GM10266 (cell line): ENCODE measurements around the gene SLC25A42.
A peak's percentile ranks its signal among the peaks of the same experiment; 100 is the strongest.

Experiments
- DNase-seq: peaks from one replicate; pipeline ENCODE4 v3.0.0; 2012; ENCODE audit errors: extremely low spot score
- TF ChIP-seq, protein P1 (sequence below): IDR thresholded peaks from 2 replicates; pipeline ENCODE4 v1.5.1; 2012; ENCODE audit warnings: mild to moderate bottlenecking, low read depth; ENCODE audit not compliant: control insufficient read depth, insufficient read depth; ENCODE audit errors: missing control alignments

The SLC25A42 gene

DNA sequence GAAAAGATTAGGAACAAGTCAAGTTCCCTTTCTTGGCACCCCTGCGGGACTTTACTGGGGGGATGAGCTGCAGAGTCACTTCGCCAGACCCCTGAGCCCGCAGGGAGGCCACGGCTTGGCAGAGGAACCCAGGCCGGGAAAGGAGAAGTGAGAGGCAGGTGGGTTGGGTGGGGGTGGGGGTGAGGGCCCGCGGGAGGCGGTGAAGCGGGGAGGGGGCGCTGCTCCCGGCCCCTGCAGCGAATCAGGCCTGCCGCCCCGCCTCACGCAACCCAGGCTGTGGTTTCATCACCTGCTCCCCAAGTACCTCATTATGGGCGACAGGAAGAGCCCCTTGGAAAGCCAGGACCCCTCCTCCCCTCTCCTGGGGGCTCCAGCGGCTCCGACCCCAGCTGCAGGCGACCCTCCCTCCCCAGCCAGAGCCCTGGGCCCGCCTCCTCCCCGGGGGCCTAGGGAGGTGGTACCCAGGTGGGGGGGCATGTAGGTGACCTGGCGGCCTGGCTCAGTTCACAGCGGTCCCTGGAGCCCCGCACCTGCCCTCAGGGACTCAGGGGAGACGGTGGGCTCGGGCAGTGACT lies 96.8 kb downstream of the SLC25A42 start:
- TF ChIP-seq, protein P1, sequence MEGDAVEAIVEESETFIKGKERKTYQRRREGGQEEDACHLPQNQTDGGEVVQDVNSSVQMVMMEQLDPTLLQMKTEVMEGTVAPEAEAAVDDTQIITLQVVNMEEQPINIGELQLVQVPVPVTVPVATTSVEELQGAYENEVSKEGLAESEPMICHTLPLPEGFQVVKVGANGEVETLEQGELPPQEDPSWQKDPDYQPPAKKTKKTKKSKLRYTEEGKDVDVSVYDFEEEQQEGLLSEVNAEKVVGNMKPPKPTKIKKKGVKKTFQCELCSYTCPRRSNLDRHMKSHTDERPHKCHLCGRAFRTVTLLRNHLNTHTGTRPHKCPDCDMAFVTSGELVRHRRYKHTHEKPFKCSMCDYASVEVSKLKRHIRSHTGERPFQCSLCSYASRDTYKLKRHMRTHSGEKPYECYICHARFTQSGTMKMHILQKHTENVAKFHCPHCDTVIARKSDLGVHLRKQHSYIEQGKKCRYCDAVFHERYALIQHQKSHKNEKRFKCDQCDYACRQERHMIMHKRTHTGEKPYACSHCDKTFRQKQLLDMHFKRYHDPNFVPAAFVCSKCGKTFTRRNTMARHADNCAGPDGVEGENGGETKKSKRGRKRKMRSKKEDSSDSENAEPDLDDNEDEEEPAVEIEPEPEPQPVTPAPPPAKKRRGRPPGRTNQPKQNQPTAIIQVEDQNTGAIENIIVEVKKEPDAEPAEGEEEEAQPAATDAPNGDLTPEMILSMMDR, result no peak
- DNase-seq, result peak; percentile 72

DNA sequence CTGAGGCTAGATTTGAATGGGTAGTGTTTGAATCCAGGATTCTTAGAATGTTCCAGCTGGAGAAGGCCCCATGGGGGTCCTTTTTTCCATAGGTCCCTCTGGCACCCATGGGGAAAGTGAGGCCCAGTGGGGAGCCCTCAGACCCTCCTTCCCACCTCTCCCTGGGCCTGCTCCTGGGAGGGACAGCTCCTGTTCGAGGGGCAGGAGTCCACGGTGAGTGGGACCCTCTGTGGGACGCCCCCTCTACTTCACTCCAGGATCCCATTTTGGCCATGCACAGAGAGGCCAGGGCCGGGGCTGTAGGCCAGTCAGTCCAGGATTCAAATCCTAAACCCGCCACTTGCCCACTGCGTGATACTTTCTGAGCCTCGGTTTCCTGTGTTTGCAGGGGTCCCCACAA lies 98.7 kb downstream of the SLC25A42 start:
- DNase-seq, result no peak

More for the DNA sequence above, 98.7 kb downstream of the SLC25A42 start:
- TF ChIP-seq, protein P1, result no peak
